SKM-1 treated with dmso at 0.1 percent for 144 hours (cell line): ENCODE results near the gene PAX6.

Experiments
- DNase-seq: peaks from one replicate; lab custom pipeline; 2025; ENCODE audit not compliant: unreplicated experiment; lab: John Stamatoyannopoulos, UW

The PAX6 gene

GRCh38 chr11:31822927-31823643, 12.0 kb upstream of the PAX6 start:
- no peak for DNase-seq

- no peak for DNase-seq
Measured at GRCh38 chr11:31822175-31822926, 11.2 kb upstream of the PAX6 start.

- no peak for DNase-seq
Measured at GRCh38 chr11:31821766-31822165, 10.6 kb upstream of the PAX6 start.

- DNase-seq, result no peak
Measured at GRCh38 chr11:31821235-31821764, 10.2 kb upstream of the PAX6 start.

- DNase-seq, result no peak
Measured at GRCh38 chr11:31820438-31820818, 9.3 kb upstream of the PAX6 start.

- no peak for DNase-seq
Measured at GRCh38 chr11:31819621-31820437, 8.7 kb upstream of the PAX6 start.

- no peak for DNase-seq
Measured at GRCh38 chr11:31818874-31819331, 7.8 kb upstream of the PAX6 start.

- no peak for DNase-seq
Measured at GRCh38 chr11:31818425-31818755, 7.3 kb upstream of the PAX6 start.

GRCh38 chr11:31817621-31818424, 6.7 kb upstream of the PAX6 start:
- DNase-seq, result no peak

- no peak for DNase-seq
Measured at GRCh38 chr11:31817054-31817620, 6.0 kb upstream of the PAX6 start.

GRCh38 chr11:31816468-31817053, 5.4 kb upstream of the PAX6 start:
- no peak for DNase-seq

- DNase-seq, result no peak
Measured at GRCh38 chr11:31815711-31816467, 4.8 kb upstream of the PAX6 start.

- no peak for DNase-seq
Measured at GRCh38 chr11:31814176-31814868, 3.2 kb upstream of the PAX6 start.

GRCh38 chr11:31813391-31814175, 2.5 kb upstream of the PAX6 start:
- DNase-seq, result no peak

GRCh38 chr11:31812383-31813381, 1.6 kb upstream of the PAX6 start:
- no peak for DNase-seq

- no peak for DNase-seq
Measured at GRCh38 chr11:31809857-31810778, 1.0 kb downstream of the PAX6 start.
